CD14-positive monocyte (primary cell): ENCODE data around the gene FKBP6. TPM values are rescaled to one million over a fixed set of nuclear protein-coding genes. Genes with fewer than 3 reads are reported as not detected.

Source experiments
- DNase-seq, 3 donors: peaks; one replicate each; pipeline ENCODE4 v3.0.0-alpha.2; 2011 to 2022
- H2AFZ ChIP-seq: 2 replicates; pipeline ENCODE4 v1.6.0; 2012; ENCODE audit warnings: mild to moderate bottlenecking, low read depth, low read length, inconsistent platforms; ENCODE audit not compliant: insufficient read depth, poor library complexity, severe bottlenecking
- H3K27ac ChIP-seq, 2 donors: 1 replicate in 1 of 2; 2 replicates in 1 of 2; pipeline ENCODE4 v1.5.1; 2012 to 2013; ENCODE audit warnings: low read length in 2 of 2, control low read depth in 1 of 2, inconsistent platforms in 1 of 2, low read depth in 1 of 2, mild to moderate bottlenecking in 1 of 2
- H3K27me3 ChIP-seq, 2 donors: one replicate each; pipeline versions ENCODE4 v1.6.0 to v1.6.1; 2011 to 2013; ENCODE audit warnings: low read length in 2 of 2; ENCODE audit not compliant: control insufficient read depth in 2 of 2, insufficient read depth in 2 of 2
- H3K36me3 ChIP-seq, 2 donors: replicated peaks in 1 of 2; 1 replicate in 1 of 2; 2 replicates in 1 of 2; pipeline versions ENCODE4 v1.5.1 to v1.6.1; 2012 to 2013; ENCODE audit warnings: low read length in 2 of 2, control low read depth in 1 of 2, inconsistent platforms in 1 of 2, mild to moderate bottlenecking in 1 of 2; ENCODE audit not compliant: insufficient read depth in 2 of 2, control insufficient read depth in 1 of 2
- H3K4me1 ChIP-seq, 2 donors: 1 replicate in 1 of 2; 2 replicates in 1 of 2; pipeline versions ENCODE4 v1.5.1 to v1.6.1; 2012 to 2013; ENCODE audit warnings: low read length in 2 of 2, control low read depth in 1 of 2, inconsistent platforms in 1 of 2, mild to moderate bottlenecking in 1 of 2, moderate library complexity in 1 of 2; ENCODE audit not compliant: insufficient read depth in 2 of 2, control insufficient read depth in 1 of 2
- H3K4me2 ChIP-seq: replicated peaks from 2 replicates; pipeline ENCODE3; 2012; ENCODE audit warnings: low read length, moderate library complexity, mild to moderate bottlenecking; ENCODE audit not compliant: poor library complexity, severe bottlenecking; ENCODE audit errors: extremely low read depth
- H3K4me3 ChIP-seq, 3 experiments: fragments of 200-600 bp in 1 of 3; sonication (generic) in 1 of 3; replicated peaks in 1 of 3; 1 replicate in 2 of 3; 2 replicates in 1 of 3; pipeline ENCODE4 v1.5.1; 2011 to 2013; ENCODE audit warnings: low read length in 3 of 3, mild to moderate bottlenecking in 3 of 3, control low read depth in 2 of 3, low read depth in 2 of 3, inconsistent platforms in 1 of 3, moderate library complexity in 1 of 3
- H3K79me2 ChIP-seq: 2 replicates; pipeline ENCODE4 v1.6.0; 2012; ENCODE audit warnings: mild to moderate bottlenecking, control low read depth, inconsistent platforms, low read length, moderate library complexity; ENCODE audit not compliant: insufficient read depth
- H3K9ac ChIP-seq: 2 replicates; pipeline ENCODE4 v1.6.0; 2017; ENCODE audit warnings: low read length, mild to moderate bottlenecking; ENCODE audit not compliant: insufficient read depth, poor library complexity, severe bottlenecking
- H3K9me3 ChIP-seq, 2 donors: replicated peaks in 1 of 2; 1 replicate in 1 of 2; 2 replicates in 1 of 2; pipeline versions ENCODE4 v1.5.1 to v1.6.1; 2012 to 2013; ENCODE audit warnings: low read length in 2 of 2, control low read depth in 1 of 2; ENCODE audit not compliant: control insufficient read depth in 1 of 2, insufficient read depth in 1 of 2
- H4K20me1 ChIP-seq: 2 replicates; pipeline ENCODE4 v1.6.0; 2012; ENCODE audit warnings: mild to moderate bottlenecking, low read length, control low read depth, moderate library complexity; ENCODE audit not compliant: insufficient read depth
- H3K27ac Mint-ChIP-seq, 7 donors: one replicate each; pipeline ENCODE4 v1.8.0; 2020; ENCODE audit warnings: mild to moderate bottlenecking in 7 of 7, mixed read lengths in 7 of 7, moderate library complexity in 6 of 7, inconsistent platforms in 2 of 7
- H3K27me3 Mint-ChIP-seq, 3 donors: one replicate each; pipeline ENCODE4 v1.8.0; 2021 to 2022; ENCODE audit warnings: low read depth in 3 of 3, mild to moderate bottlenecking in 3 of 3, mixed read lengths in 3 of 3, moderate library complexity in 3 of 3, inconsistent platforms in 1 of 3
- H3K36me3 Mint-ChIP-seq, 2 donors: one replicate each; pipeline ENCODE4 v1.8.0; 2020; ENCODE audit warnings: mixed read lengths in 2 of 2, inconsistent platforms in 1 of 2, mild to moderate bottlenecking in 1 of 2
- H3K4me1 Mint-ChIP-seq: one replicate; pipeline ENCODE4 v1.8.0; 2020; ENCODE audit warnings: mild to moderate bottlenecking, mixed read lengths
- H3K4me3 Mint-ChIP-seq, 2 donors: one replicate each; pipeline ENCODE4 v1.8.0; 2020; ENCODE audit warnings: mild to moderate bottlenecking in 2 of 2, mixed read lengths in 2 of 2, moderate library complexity in 1 of 2
- H3K9me3 Mint-ChIP-seq, 7 donors: one replicate each; pipeline ENCODE4 v1.8.0; 2020 to 2022; ENCODE audit warnings: mixed read lengths in 7 of 7, mild to moderate bottlenecking in 6 of 7, moderate library complexity in 6 of 7, inconsistent platforms in 2 of 7
- whole genome bisulfite sequencing: methylation state at CpG from one replicate; pipeline ENCODE4 v1.1.5; 2013; ENCODE audit warnings: missing lambda C conversion rate; ENCODE audit not compliant: insufficient coverage; 5-methylcytosine and 5-hydroxymethylcytosine counted together
- intact Hi-C, 2 donors: fragments of 100-400 bp; cut with micrococcal nuclease; formaldehyde crosslinking; loops; one replicate each; pipeline versions ENCODE4 v1.15.0 to v1.15.1; 2023
- polyA plus RNA-seq, 3 donors: library from polyadenylated mRNA; depleted of rRNA in 1 of 3; unstranded in 2 of 3; stranded (reverse) in 1 of 3; fragments of 300-500 nt in 2 of 3; fragments of >200 nt in 1 of 3; fragmentation: Illumina TruSeq in 2 of 3; gene quantifications; 1 replicate in 2 of 3; 2 replicates in 1 of 3; pipeline ENCODE4 v1.2.3, GENCODE V29; 2012 to 2021
- TF ChIP-seq, protein P1 (sequence below): fragments of 200-600 bp; IDR thresholded peaks from one replicate; pipeline ENCODE4 v1.8.0; 2022; ENCODE audit warnings: antibody characterized with exemption, mild to moderate bottlenecking

Gene FKBP6
- polyA plus RNA-seq, 3 donors, result 0.17 TPM; not detected in 2

DNA sequence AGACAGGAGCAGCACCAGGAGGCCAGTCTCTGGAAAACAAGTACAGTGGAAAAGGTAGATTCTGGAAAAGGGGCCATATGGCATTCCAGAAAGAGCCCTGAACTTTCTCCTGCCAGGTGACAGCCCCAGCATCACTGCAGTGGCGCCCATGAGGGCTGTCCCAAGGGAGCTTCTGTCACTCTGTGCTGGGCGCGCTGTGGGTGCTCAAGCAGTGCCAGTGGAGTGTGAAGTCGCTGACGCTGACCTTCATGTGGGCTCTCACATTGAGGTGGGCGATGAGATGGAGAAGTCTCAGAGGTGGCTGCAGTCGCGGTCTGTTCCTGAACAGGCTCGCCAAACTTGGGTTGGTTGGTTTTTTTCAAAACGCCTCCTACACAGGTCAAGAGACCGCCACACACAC lies 38.2 kb downstream of the FKBP6 start:
- Histone ChIP-seq H2AFZ (no peak overlapping the region), H4K20me1 (no peaks in the 10 kb centered on the region), H3K79me2 (no peaks in the 10 kb centered on the region), H3K27me3 (no peaks in the 10 kb centered on the region), H3K36me3 (no peaks in the 10 kb centered on the region), H3K9me3 (no peaks in the 10 kb centered on the region), H3K4me3 (no peak overlapping the region), H3K4me2 (no peak overlapping the region), H3K9ac (no peak overlapping the region), H3K27ac (no peak overlapping the region), H3K4me1 (peaks cover 14 to 15% of the 10 kb centered on the region in 2 donors)
- DNase-seq, result no peak
- Mint-ChIP-seq H3K27me3 (peaks cover 3 to 8% (median 5%) of the 10 kb centered on the region in 3 donors), H3K4me3 (no peak overlapping the region), H3K36me3 (no peaks in the 10 kb centered on the region), H3K4me1 (peaks cover 21% of the 10 kb centered on the region), H3K27ac (no peak overlapping the region), H3K9me3 (peaks cover 0 to 3% (median 0%) of the 10 kb centered on the region in 7 donors)
- intact Hi-C loops, result no loop called here
- TF ChIP-seq, protein P1, sequence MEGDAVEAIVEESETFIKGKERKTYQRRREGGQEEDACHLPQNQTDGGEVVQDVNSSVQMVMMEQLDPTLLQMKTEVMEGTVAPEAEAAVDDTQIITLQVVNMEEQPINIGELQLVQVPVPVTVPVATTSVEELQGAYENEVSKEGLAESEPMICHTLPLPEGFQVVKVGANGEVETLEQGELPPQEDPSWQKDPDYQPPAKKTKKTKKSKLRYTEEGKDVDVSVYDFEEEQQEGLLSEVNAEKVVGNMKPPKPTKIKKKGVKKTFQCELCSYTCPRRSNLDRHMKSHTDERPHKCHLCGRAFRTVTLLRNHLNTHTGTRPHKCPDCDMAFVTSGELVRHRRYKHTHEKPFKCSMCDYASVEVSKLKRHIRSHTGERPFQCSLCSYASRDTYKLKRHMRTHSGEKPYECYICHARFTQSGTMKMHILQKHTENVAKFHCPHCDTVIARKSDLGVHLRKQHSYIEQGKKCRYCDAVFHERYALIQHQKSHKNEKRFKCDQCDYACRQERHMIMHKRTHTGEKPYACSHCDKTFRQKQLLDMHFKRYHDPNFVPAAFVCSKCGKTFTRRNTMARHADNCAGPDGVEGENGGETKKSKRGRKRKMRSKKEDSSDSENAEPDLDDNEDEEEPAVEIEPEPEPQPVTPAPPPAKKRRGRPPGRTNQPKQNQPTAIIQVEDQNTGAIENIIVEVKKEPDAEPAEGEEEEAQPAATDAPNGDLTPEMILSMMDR, result no peak
- WGBS, result 100% methylated on average over 4 of the region's 11 CpGs

DNA sequence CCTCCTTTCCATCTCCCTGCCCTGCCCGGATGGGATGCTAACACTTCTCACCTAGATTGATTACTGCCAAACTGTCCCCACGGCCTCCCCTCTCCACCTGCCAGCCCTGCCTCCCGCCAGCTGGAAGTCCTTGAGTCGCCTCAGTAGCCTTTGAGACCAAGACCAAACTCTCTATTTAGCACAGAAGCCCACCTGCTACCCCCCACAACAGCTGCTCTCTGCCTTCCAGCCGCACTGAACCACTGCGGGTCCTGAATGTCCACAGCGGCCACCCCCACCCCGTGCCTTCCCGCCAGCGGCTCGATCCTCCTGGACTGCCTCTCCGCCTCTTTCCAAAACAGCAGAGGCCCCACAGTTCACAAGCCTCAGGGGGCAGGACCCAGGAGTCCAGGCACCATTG lies 39.0 kb downstream of the FKBP6 start:
- WGBS, result 96% methylated on average over 12 of the region's 12 CpGs
- peaks cover 3 to 10% (median 4%) of the 10 kb centered on the region in 3 donors for H3K27me3 Mint-ChIP-seq
- H3K27ac Mint-ChIP-seq, result peak overlapping the region in 4 of 7 donors; percentile 24 to 79 (median 62)

More for the DNA sequence above, 39.0 kb downstream of the FKBP6 start:
- H3K4me3 Mint-ChIP-seq, result no peak overlapping the region
- Histone ChIP-seq H4K20me1 (no peaks in the 10 kb centered on the region), H3K9me3 (no peaks in the 10 kb centered on the region), H2AFZ (no peak overlapping the region), H3K27ac (peak overlapping the region in 1 of 2 donors; percentile 12), H3K9ac (no peak overlapping the region), H3K79me2 (no peaks in the 10 kb centered on the region), H3K36me3 (no peaks in the 10 kb centered on the region), H3K4me1 (peaks cover 14 to 15% of the 10 kb centered on the region in 2 donors), H3K4me3 (no peak overlapping the region), H3K4me2 (no peak overlapping the region), H3K27me3 (no peaks in the 10 kb centered on the region)
- no peak for DNase-seq
- intact Hi-C loops, result no loop called here
- H3K36me3 Mint-ChIP-seq, result no peaks in the 10 kb centered on the region
- H3K9me3 Mint-ChIP-seq, result peaks cover 0 to 2% (median 0%) of the 10 kb centered on the region in 7 donors
- TF ChIP-seq, protein P1, result no peak
- peaks cover 16% of the 10 kb centered on the region for H3K4me1 Mint-ChIP-seq
